ENCODE measurements around the gene MAML2.
A peak's percentile ranks its signal among the peaks of the same experiment; 100 is the strongest.

The MAML2 gene

DNA sequence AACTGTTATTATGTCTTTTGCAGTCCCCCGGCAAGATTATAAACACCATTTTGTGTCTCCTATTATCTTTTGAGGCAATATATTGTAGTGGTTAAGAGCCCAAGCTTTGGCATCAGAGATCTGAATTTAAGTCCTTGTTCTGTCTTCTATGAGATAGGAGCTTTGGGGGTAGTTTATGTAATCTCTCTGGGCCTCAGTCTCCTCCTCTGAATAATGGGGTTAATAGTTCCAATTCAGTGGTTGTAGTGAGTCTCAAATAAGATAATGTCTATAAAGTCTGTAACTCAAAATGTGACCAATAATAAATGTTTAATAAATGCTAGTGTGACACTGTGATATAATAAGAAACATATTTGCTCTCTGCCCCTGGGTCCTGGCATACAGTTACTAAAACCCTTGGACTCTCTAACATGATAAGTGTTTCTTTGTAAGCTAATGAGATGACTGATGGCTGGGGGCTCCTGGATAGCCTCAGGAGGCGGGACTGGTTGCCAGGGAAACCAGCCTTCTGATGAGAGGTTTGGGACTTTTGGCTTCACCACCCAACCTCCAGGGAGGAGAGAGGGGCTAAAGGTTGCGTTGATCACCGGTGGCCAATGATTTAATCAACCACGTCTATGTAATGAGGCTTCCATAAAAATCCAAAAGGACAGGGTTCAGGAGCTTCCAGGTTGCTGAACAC lies 235.7 kb downstream of the MAML2 start:
- H3K4me3 ChIP-seq (ENCODE audit: low read length): no peak overlapping the region
- no peaks in the 10 kb centered on the region for H3K9me3 ChIP-seq (ENCODE audit: control insufficient read depth, low read length)
- no peaks in the 10 kb centered on the region for H3K27me3 ChIP-seq (ENCODE audit: control insufficient read depth, insufficient read depth, low read length)
- no peaks in the 10 kb centered on the region for H3K4me1 ChIP-seq (ENCODE audit: control insufficient read depth, insufficient read depth, low read length)
- no peak overlapping the region for H3K9ac ChIP-seq (ENCODE audit: low read length)
- H3K36me3 ChIP-seq (ENCODE audit: control insufficient read depth, insufficient read depth, low read length): no peaks in the 10 kb centered on the region

DNA sequence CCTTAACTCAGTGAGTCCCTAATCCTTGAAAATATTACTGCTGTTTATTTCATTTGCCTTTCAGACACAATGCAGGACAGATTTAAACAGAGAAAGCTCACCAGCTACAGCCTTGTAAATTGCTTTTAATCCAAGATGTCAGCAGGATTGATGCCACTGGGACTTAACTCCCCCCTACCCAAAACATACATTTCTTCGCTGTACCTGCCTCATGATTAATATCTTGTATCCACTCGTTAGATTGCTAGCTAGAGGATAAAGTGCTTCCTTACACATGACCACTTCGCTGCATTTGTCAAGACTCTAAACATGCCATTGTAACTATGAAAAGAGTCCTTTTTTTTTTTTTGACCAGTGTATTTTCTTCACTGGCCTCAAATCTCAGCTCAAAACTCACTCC lies 236.3 kb downstream of the MAML2 start:
- no peaks in the 10 kb centered on the region for H3K4me1 ChIP-seq (ENCODE audit: control insufficient read depth, insufficient read depth, low read length)
- no peak overlapping the region for H3K9ac ChIP-seq (ENCODE audit: low read length)
- H3K4me3 ChIP-seq (ENCODE audit: low read length): no peak overlapping the region
- no peaks in the 10 kb centered on the region for H3K9me3 ChIP-seq (ENCODE audit: control insufficient read depth, low read length)
- no peaks in the 10 kb centered on the region for H3K27me3 ChIP-seq (ENCODE audit: control insufficient read depth, insufficient read depth, low read length)
- H3K36me3 ChIP-seq (ENCODE audit: control insufficient read depth, insufficient read depth, low read length): no peaks in the 10 kb centered on the region

DNA sequence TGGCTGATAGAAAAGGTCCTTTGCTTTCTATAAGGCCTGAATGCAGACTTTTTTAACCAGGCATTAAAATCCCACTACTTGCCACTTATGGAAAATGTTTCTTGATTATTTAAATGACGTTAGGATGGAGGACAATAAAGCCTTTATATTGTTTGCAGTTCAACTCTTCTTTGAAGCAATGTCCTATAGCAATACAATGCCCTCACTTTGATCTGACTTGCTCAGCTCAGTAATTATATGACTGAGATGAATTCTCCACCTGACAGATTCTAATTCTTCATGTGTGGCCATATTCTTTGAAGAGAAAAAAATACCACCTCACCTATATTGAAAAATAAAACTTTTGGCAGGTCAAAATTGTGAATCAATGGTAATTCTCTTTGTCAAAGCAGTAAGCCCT lies 237.1 kb downstream of the MAML2 start:
- Histone ChIP-seq H3K27me3 (ENCODE audit: control insufficient read depth, insufficient read depth, low read length) (no peaks in the 10 kb centered on the region), H3K9me3 (ENCODE audit: control insufficient read depth, low read length) (no peaks in the 10 kb centered on the region), H3K4me3 (ENCODE audit: low read length) (no peak overlapping the region)

DNA sequence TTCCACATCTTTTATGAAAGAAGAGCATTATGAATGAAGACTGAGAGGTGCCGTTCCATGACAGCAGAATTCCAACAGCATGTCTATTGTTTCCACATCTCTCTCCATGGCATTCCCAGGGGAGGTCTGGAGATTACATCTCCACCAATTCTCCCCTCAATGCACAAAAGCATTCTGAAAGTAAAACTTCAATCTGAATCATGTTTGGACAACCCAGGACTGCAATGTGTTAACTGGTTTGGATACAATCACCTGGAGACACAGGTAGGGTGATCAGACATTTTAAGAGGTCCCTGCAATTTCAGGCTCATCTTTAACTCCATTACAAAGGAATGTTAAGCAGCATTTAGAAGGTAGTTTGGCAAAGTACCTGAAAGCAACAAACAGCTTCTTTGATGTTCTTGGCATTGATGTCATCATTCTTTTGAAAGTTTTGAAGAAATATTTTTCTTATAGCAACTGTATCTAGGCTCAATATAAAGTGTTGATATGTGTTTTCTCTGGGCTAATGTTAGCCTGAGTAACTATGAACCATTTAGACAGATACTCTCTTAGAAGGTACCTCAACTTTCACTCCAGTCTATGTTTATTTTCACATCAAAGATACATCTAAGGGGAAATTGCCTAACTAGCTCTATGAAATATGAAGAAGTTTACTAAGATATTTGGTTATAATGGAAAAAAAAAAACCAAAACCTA lies 237.6 kb downstream of the MAML2 start:
- Histone ChIP-seq H3K27me3 (ENCODE audit: control insufficient read depth, insufficient read depth, low read length) (no peaks in the 10 kb centered on the region), H3K36me3 (ENCODE audit: control insufficient read depth, insufficient read depth, low read length) (no peaks in the 10 kb centered on the region), H3K9ac (ENCODE audit: low read length) (no peak overlapping the region), H3K9me3 (ENCODE audit: control insufficient read depth, low read length) (no peaks in the 10 kb centered on the region), H3K4me1 (ENCODE audit: control insufficient read depth, insufficient read depth, low read length) (no peaks in the 10 kb centered on the region), H3K4me3 (ENCODE audit: low read length) (no peak overlapping the region)

More for the DNA sequence above, 237.1 kb downstream of the MAML2 start:
- Histone ChIP-seq H3K4me1 (ENCODE audit: control insufficient read depth, insufficient read depth, low read length) (no peaks in the 10 kb centered on the region), H3K36me3 (ENCODE audit: control insufficient read depth, insufficient read depth, low read length) (no peaks in the 10 kb centered on the region), H3K9ac (ENCODE audit: low read length) (no peak overlapping the region)

DNA sequence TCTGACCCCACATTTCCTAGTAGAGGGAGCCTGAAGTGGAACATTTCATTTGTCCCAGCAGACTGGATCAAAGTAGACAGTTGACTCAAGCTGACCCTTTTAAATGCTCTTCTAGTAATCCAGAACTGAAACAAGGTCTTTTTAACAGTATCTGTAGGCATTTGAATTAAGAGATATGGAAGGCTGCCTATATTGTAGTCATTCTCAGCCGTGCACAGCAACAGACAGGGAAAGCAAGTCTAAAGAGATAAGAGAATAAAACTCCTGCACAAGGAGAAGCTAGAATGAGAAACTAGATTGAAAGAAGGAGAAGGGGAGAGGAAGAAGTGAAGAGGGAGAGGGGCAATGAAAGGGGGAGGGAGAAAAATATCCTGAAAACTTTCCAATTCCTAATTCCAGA lies 238.5 kb downstream of the MAML2 start:
- H3K4me1 ChIP-seq (ENCODE audit: control insufficient read depth, insufficient read depth, low read length): no peaks in the 10 kb centered on the region

DNA sequence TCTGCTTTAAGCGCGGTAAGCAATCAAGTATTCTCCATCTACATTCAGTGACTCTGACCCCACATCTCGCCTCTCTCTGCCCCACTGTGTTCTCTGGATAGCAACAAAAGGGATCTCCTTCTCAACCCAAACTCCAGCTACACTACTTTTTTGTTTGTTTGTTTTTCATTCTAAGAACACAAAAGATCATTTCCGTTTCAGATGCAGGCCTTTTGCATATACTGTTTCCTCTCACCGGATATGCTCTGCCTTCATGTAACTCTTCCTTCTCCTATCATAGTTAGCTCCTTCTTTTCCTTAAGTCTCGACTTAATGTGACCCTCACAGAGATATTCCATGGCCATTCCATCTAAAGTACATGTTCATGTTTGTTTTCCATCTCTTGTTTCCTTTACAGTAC lies 239.3 kb downstream of the MAML2 start:
- peaks cover 6% of the 10 kb centered on the region for H3K4me1 ChIP-seq (ENCODE audit: control insufficient read depth, insufficient read depth, low read length)
- no peaks in the 10 kb centered on the region for H3K27me3 ChIP-seq (ENCODE audit: control insufficient read depth, insufficient read depth, low read length)
- no peak overlapping the region for H3K4me3 ChIP-seq (ENCODE audit: low read length)
- H3K9ac ChIP-seq (ENCODE audit: low read length): no peak overlapping the region
- H3K9me3 ChIP-seq (ENCODE audit: control insufficient read depth, low read length): no peaks in the 10 kb centered on the region
- H3K36me3 ChIP-seq (ENCODE audit: control insufficient read depth, insufficient read depth, low read length): no peaks in the 10 kb centered on the region

More for the DNA sequence above, 238.5 kb downstream of the MAML2 start:
- Histone ChIP-seq H3K27me3 (ENCODE audit: control insufficient read depth, insufficient read depth, low read length) (no peaks in the 10 kb centered on the region), H3K4me3 (ENCODE audit: low read length) (no peak overlapping the region), H3K36me3 (ENCODE audit: control insufficient read depth, insufficient read depth, low read length) (no peaks in the 10 kb centered on the region), H3K9ac (ENCODE audit: low read length) (no peak overlapping the region), H3K9me3 (ENCODE audit: control insufficient read depth, low read length) (no peaks in the 10 kb centered on the region)

DNA sequence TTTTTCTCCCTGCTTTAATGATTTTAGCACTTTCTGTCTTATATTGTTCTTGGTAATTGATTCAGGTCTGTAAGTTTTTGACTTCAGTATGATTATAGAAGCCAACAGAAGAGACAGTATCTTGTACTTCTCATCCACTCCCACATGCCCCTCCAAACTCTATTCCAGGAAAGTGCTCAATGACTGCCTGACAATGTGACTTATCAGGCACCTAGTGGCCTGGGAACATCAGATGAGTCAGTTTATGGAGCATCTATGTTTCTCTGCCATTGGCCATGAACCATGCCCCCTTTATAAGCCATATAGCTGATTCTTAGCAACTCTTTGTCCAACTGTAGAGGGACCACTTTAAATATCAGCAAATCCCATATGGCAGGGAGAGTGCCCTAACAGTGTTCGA lies 239.9 kb downstream of the MAML2 start:
- H3K36me3 ChIP-seq (ENCODE audit: control insufficient read depth, insufficient read depth, low read length): no peaks in the 10 kb centered on the region
- peaks cover 12% of the 10 kb centered on the region for H3K4me1 ChIP-seq (ENCODE audit: control insufficient read depth, insufficient read depth, low read length)
- H3K4me3 ChIP-seq (ENCODE audit: low read length): no peak overlapping the region

DNA sequence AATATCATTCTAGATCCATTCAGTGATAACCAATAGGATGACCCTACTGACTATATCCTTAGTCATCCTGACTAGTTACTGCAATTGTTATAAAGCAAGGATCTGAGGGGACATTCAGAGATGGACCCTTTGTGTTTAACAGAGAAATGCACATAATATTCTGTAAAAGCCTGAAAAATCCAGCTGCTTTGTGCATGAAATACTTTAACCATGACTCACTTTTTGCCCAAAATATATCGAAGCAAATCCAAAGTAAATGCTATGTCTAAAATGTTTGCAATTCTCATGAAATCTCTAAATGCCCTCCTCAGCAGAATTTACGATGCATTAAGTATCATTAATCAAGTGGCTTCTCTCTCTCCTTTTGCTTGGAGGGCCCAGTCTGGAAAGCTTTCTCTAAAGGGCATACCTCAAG lies 240.3 kb downstream of the MAML2 start:
- Histone ChIP-seq H3K4me1 (ENCODE audit: control insufficient read depth, insufficient read depth, low read length) (peaks cover 17% of the 10 kb centered on the region), H3K27me3 (ENCODE audit: control insufficient read depth, insufficient read depth, low read length) (no peaks in the 10 kb centered on the region), H3K9ac (ENCODE audit: low read length) (no peak overlapping the region), H3K36me3 (ENCODE audit: control insufficient read depth, insufficient read depth, low read length) (no peaks in the 10 kb centered on the region), H3K9me3 (ENCODE audit: control insufficient read depth, low read length) (no peaks in the 10 kb centered on the region), H3K4me3 (ENCODE audit: low read length) (no peak overlapping the region)

More for the DNA sequence above, 239.9 kb downstream of the MAML2 start:
- Histone ChIP-seq H3K27me3 (ENCODE audit: control insufficient read depth, insufficient read depth, low read length) (no peaks in the 10 kb centered on the region), H3K9ac (ENCODE audit: low read length) (no peak overlapping the region), H3K9me3 (ENCODE audit: control insufficient read depth, low read length) (no peaks in the 10 kb centered on the region)

DNA sequence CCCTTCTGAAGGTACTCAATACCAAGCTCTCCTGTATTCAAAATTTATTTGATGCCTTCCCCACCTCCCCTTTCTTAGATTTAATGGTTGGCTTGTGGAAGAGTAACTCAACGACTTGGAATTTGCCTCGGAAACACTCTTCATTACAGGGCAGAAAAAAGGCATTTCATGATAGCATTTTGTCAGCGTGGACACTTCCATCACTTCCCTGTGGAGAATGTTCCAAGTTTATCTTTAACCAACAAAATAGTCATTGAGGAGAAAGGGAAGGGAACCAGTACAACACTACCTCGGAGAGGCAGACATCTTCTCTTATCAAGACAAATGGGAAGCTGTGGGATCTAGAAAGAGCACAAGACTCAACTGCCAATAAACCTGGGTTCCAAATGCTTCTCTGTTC lies 241.8 kb downstream of the MAML2 start:
- H3K4me3 ChIP-seq (ENCODE audit: low read length): no peak overlapping the region
- H3K27me3 ChIP-seq (ENCODE audit: control insufficient read depth, insufficient read depth, low read length): no peaks in the 10 kb centered on the region
- no peak overlapping the region for H3K9ac ChIP-seq (ENCODE audit: low read length)
- H3K9me3 ChIP-seq (ENCODE audit: control insufficient read depth, low read length): no peaks in the 10 kb centered on the region
- H3K36me3 ChIP-seq (ENCODE audit: control insufficient read depth, insufficient read depth, low read length): no peaks in the 10 kb centered on the region
- peaks cover 29% of the 10 kb centered on the region for H3K4me1 ChIP-seq (ENCODE audit: control insufficient read depth, insufficient read depth, low read length)

DNA sequence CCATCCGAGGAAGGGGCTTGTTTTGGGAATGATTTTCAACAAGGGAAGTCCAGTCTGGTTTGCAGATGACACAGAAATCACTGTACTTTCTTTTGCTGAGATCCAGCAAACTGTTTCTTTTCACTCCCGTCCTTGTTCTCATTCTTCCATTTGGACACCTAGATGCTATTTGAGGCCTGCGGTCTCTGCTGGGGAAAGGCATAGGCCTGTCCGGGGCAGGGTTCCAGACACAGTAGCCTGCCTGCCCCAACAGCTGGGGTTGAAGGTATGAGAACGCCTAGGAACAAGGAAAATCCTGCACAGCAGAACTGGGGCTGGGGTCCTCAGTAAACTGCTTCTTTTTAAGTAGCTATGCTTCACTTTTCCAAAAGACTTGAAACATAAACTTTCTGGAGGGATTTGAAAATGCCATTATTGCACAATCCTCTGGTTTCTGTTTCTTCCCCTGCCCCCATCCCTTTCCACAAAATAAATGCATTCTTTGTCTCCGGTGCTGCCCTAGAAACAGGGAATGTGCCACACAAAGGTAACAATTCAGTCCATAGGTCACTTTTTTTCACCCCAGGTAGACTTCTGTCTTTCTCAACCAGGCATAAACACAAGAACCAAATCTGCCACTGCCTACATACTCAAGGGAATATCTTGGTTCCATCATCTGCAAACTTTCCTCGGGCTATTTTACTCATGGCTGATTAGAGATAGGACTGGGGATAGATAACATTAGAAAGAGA lies 244.3 kb downstream of the MAML2 start:
- Histone ChIP-seq H3K4me1 (ENCODE audit: control insufficient read depth, insufficient read depth, low read length) (peaks cover 42% of the 10 kb centered on the region), H3K4me3 (ENCODE audit: low read length) (no peak overlapping the region), H3K9me3 (ENCODE audit: control insufficient read depth, low read length) (no peaks in the 10 kb centered on the region), H3K9ac (ENCODE audit: low read length) (peak overlapping the region; percentile 31), H3K36me3 (ENCODE audit: control insufficient read depth, insufficient read depth, low read length) (no peaks in the 10 kb centered on the region), H3K27me3 (ENCODE audit: control insufficient read depth, insufficient read depth, low read length) (no peaks in the 10 kb centered on the region)

DNA sequence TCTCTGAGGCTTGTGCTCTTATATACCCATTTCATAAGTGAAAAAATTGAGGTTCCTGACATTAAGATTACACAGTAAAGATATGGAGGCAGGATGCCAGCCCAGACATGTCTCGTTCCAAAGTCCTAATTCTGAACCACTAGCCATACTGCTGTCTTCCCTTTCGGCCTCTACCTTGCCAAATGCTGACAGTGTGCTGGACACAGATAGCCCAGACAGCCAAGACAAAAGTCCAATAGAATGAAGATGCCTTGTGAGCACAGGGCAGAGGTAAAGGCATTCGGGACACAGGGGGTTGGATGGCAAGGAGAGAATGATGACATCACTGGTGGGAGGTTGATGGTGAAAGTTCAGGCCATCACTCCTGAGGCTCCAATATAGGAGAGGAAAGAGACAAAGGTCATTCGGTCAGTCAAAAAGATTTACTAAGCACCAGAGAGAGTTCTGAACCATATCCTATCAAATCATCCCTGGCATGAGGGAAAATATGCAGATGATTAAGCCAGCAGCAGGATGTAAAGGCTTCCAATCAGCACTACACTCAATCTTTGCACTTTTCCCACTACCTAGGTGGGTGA lies 245.1 kb downstream of the MAML2 start:
- Histone ChIP-seq H3K9me3 (ENCODE audit: control insufficient read depth, low read length) (no peaks in the 10 kb centered on the region), H3K4me3 (ENCODE audit: low read length) (no peak overlapping the region), H3K9ac (ENCODE audit: low read length) (peak overlapping the region; percentile 31), H3K4me1 (ENCODE audit: control insufficient read depth, insufficient read depth, low read length) (peaks cover 42% of the 10 kb centered on the region), H3K27me3 (ENCODE audit: control insufficient read depth, insufficient read depth, low read length) (no peaks in the 10 kb centered on the region), H3K36me3 (ENCODE audit: control insufficient read depth, insufficient read depth, low read length) (no peaks in the 10 kb centered on the region)

DNA sequence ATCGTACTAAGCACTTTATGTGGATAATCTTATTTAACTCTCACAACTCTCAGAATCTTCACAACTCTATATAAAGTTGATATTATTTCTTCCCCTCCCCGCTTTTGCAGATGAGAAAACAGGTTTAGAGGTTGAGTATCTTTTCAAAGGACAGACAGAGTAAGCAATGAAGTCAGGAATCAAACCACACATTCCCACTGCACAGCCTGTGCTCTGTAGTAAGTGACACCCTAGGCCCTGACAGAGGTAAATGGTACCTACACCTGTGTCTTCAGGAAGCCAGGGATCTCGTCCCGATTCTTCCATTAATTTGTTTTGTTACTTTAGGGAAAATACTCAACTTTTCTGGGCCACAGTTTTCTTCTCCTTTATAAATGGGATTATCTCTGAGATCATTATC lies 246.6 kb downstream of the MAML2 start:
- Histone ChIP-seq H3K4me3 (ENCODE audit: low read length) (no peak overlapping the region), H3K9ac (ENCODE audit: low read length) (no peak overlapping the region), H3K9me3 (ENCODE audit: control insufficient read depth, low read length) (no peaks in the 10 kb centered on the region), H3K27me3 (ENCODE audit: control insufficient read depth, insufficient read depth, low read length) (no peaks in the 10 kb centered on the region), H3K4me1 (ENCODE audit: control insufficient read depth, insufficient read depth, low read length) (peaks cover 42% of the 10 kb centered on the region), H3K36me3 (ENCODE audit: control insufficient read depth, insufficient read depth, low read length) (no peaks in the 10 kb centered on the region)
